Measurements from ENCODE around the gene VGLL1. TPM values are rescaled to one million over a fixed set of nuclear protein-coding genes. Genes with fewer than 3 reads are reported as not detected.

VGLL1 gene, protein sequence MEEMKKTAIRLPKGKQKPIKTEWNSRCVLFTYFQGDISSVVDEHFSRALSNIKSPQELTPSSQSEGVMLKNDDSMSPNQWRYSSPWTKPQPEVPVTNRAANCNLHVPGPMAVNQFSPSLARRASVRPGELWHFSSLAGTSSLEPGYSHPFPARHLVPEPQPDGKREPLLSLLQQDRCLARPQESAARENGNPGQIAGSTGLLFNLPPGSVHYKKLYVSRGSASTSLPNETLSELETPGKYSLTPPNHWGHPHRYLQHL
- total RNA-seq (2014; rRNA removed; shearing (Covaris generic); ENCODE audit: low replicate concordance): not detected in 2 replicates

- no peaks in the 10 kb centered on the region for H3K9me3 ChIP-seq (ENCODE audit: low read length)
- H3K4me1 ChIP-seq (ENCODE audit: low read length): no peaks in the 10 kb centered on the region
- H3K27me3 ChIP-seq (ENCODE audit: low read length): no peaks in the 10 kb centered on the region
- H2AFZ ChIP-seq (ENCODE audit: low read length): no peak within 1 kb of the TSS
- no peak within 1 kb of the TSS for H3K27ac ChIP-seq (ENCODE audit: low read length)
- no peak within 1 kb of the TSS for H3K4me3 ChIP-seq (ENCODE audit: low read length)
- H3K9ac ChIP-seq (ENCODE audit: low read length): no peak within 1 kb of the TSS
- no peaks in the 10 kb centered on the region for H4K20me1 ChIP-seq (ENCODE audit: insufficient read depth, low read depth, low read length)
- H3K9me2 ChIP-seq (replicated peaks; ENCODE audit: insufficient read depth, low read length): no peaks in the 10 kb centered on the region
- no peaks in the 10 kb centered on the region for H3K36me3 ChIP-seq (ENCODE audit: insufficient read depth, low read length)
- DNase-seq: no peak
- no peak within 1 kb of the TSS for H3K4me2 ChIP-seq (ENCODE audit: low read depth, low read length, poor library complexity, severe bottlenecking)
- H3K79me2 ChIP-seq (ENCODE audit: low read length): no peaks in the 10 kb centered on the region
These were observed at the start of gene VGLL1 for GRCh38 chrX:136531951-136532350. VGLL1 (plus strand) TSS chrX:136532215; CDS start chrX:136536021, 3,806 bp downstream.

DNA sequence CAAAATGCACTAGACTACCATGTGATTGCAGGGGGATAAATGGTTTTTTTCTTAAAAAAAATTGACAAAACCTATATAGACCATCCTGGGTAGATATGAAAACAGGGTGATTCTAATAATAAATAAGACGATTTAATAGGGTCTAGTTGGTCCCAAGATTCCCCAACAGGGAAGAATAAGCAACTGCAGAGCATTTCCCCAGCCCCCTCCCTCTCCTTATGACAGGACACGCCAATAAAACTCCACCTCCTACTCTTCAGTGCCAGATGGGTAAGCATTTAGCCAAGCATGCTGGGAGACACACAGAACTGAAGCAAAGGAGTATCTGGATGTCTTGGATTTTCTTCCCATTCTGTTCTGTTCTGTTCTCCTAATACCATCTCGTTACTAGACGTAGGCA, 44.4 kb upstream of the VGLL1 start, which contains the start of gene BRS3:
BRS3 (plus strand) TSS at position 301 of the 400 bp plus-strand sequence. CDS start 168 bp downstream, outside the sequence.
- Histone ChIP-seq H3K79me2 (ENCODE audit: low read length) (no peaks in the 10 kb centered on the region), H3K4me1 (ENCODE audit: low read length) (no peaks in the 10 kb centered on the region; the same call in 1 of the 2 replicates), H3K4me3 (ENCODE audit: low read length) (no peak within 1 kb of the TSS), H2AFZ (ENCODE audit: low read length) (no peak within 1 kb of the TSS), H3K27me3 (ENCODE audit: low read length) (0 out of 2 replicates have a peak, but pooled peaks cover 2% of the 10 kb centered on the region), H3K36me3 (ENCODE audit: insufficient read depth, low read length) (no peaks in the 10 kb centered on the region), H4K20me1 (ENCODE audit: insufficient read depth, low read depth, low read length) (no peaks in the 10 kb centered on the region), H3K27ac (ENCODE audit: low read length) (no peak within 1 kb of the TSS), H3K4me2 (ENCODE audit: low read depth, low read length, poor library complexity, severe bottlenecking) (no peak within 1 kb of the TSS), H3K9ac (ENCODE audit: low read length) (no peak within 1 kb of the TSS), H3K9me2 (replicated peaks; ENCODE audit: insufficient read depth, low read length) (no peaks in the 10 kb centered on the region), H3K9me3 (ENCODE audit: low read length) (no peaks in the 10 kb centered on the region)
- DNase-seq: peak; percentile 31

- no peaks in the 10 kb centered on the region for H4K20me1 ChIP-seq (ENCODE audit: insufficient read depth, low read depth, low read length)
- no peaks in the 10 kb centered on the region; the same call in 1 of the 2 replicates for H3K4me1 ChIP-seq (ENCODE audit: low read length)
- H3K4me2 ChIP-seq (ENCODE audit: low read depth, low read length, poor library complexity, severe bottlenecking): no peak overlapping the region
- H2AFZ ChIP-seq (ENCODE audit: low read length): no peak overlapping the region
- H3K9me2 ChIP-seq (replicated peaks; ENCODE audit: insufficient read depth, low read length): no peaks in the 10 kb centered on the region
- H3K79me2 ChIP-seq (ENCODE audit: low read length): no peaks in the 10 kb centered on the region
- H3K9ac ChIP-seq (ENCODE audit: low read length): no peak overlapping the region
- peak; percentile 38 for DNase-seq
- H3K27me3 ChIP-seq (ENCODE audit: low read length): 0 out of 2 replicates have a peak, but pooled peaks cover 2% of the 10 kb centered on the region
- no peak overlapping the region for H3K27ac ChIP-seq (ENCODE audit: low read length)
- H3K36me3 ChIP-seq (ENCODE audit: insufficient read depth, low read length): no peaks in the 10 kb centered on the region
- no peaks in the 10 kb centered on the region for H3K9me3 ChIP-seq (ENCODE audit: low read length)
- no peak overlapping the region for H3K4me3 ChIP-seq (ENCODE audit: low read length)
These were observed 43.3 kb upstream of the VGLL1 start for GRCh38 chrX:136488706-136489105.

GRCh38 chrX:136491832-136492231, 40.2 kb upstream of the VGLL1 start:
- Histone ChIP-seq H3K9me3 (ENCODE audit: low read length) (no peaks in the 10 kb centered on the region), H2AFZ (ENCODE audit: low read length) (no peak overlapping the region), H3K79me2 (ENCODE audit: low read length) (no peaks in the 10 kb centered on the region), H3K4me2 (ENCODE audit: low read depth, low read length, poor library complexity, severe bottlenecking) (no peak overlapping the region), H3K27ac (ENCODE audit: low read length) (no peak overlapping the region), H3K9ac (ENCODE audit: low read length) (no peak overlapping the region), H3K9me2 (replicated peaks; ENCODE audit: insufficient read depth, low read length) (no peaks in the 10 kb centered on the region), H3K36me3 (ENCODE audit: insufficient read depth, low read length) (no peaks in the 10 kb centered on the region), H3K27me3 (ENCODE audit: low read length) (0 out of 2 replicates have a peak, but pooled peaks cover 2% of the 10 kb centered on the region), H3K4me3 (ENCODE audit: low read length) (no peak overlapping the region), H3K4me1 (ENCODE audit: low read length) (peaks cover 14% of the 10 kb centered on the region), H4K20me1 (ENCODE audit: insufficient read depth, low read depth, low read length) (no peaks in the 10 kb centered on the region)
- no peak for DNase-seq

- Histone ChIP-seq H3K9ac (ENCODE audit: low read length) (no peak overlapping the region), H3K27me3 (ENCODE audit: low read length) (0 out of 2 replicates have a peak, but pooled peaks cover 2% of the 10 kb centered on the region), H3K4me3 (ENCODE audit: low read length) (no peak overlapping the region), H3K4me1 (ENCODE audit: low read length) (peaks cover 14% of the 10 kb centered on the region), H3K27ac (ENCODE audit: low read length) (no peak overlapping the region), H3K4me2 (ENCODE audit: low read depth, low read length, poor library complexity, severe bottlenecking) (no peak overlapping the region), H4K20me1 (ENCODE audit: insufficient read depth, low read depth, low read length) (no peaks in the 10 kb centered on the region), H3K9me2 (replicated peaks; ENCODE audit: insufficient read depth, low read length) (no peaks in the 10 kb centered on the region), H3K9me3 (ENCODE audit: low read length) (no peaks in the 10 kb centered on the region), H3K36me3 (ENCODE audit: insufficient read depth, low read length) (no peaks in the 10 kb centered on the region), H2AFZ (ENCODE audit: low read length) (no peak overlapping the region), H3K79me2 (ENCODE audit: low read length) (peaks cover 5% of the 10 kb centered on the region)
- DNase-seq: no peak
These were observed 39.0 kb upstream of the VGLL1 start for GRCh38 chrX:136493011-136493410.

GRCh38 chrX:136495043-136495442, 37.0 kb upstream of the VGLL1 start:
- peaks cover 21% of the 10 kb centered on the region for H3K4me1 ChIP-seq (ENCODE audit: low read length)
- H4K20me1 ChIP-seq (ENCODE audit: insufficient read depth, low read depth, low read length): no peaks in the 10 kb centered on the region
- peak; percentile 32 for DNase-seq
- 0 out of 2 replicates have a peak, but pooled peaks cover 2% of the 10 kb centered on the region for H3K27me3 ChIP-seq (ENCODE audit: low read length)
- no peaks in the 10 kb centered on the region for H3K9me2 ChIP-seq (replicated peaks; ENCODE audit: insufficient read depth, low read length)
- H3K79me2 ChIP-seq (ENCODE audit: low read length): peaks cover 26% of the 10 kb centered on the region
- no peak overlapping the region for H2AFZ ChIP-seq (ENCODE audit: low read length)
- no peak overlapping the region for H3K4me2 ChIP-seq (ENCODE audit: low read depth, low read length, poor library complexity, severe bottlenecking)
- no peaks in the 10 kb centered on the region for H3K9me3 ChIP-seq (ENCODE audit: low read length)
- H3K36me3 ChIP-seq (ENCODE audit: insufficient read depth, low read length): peaks cover 6% of the 10 kb centered on the region; the same call in 1 of the 2 replicates
- no peak overlapping the region for H3K4me3 ChIP-seq (ENCODE audit: low read length)
- H3K9ac ChIP-seq (ENCODE audit: low read length): no peak overlapping the region
- H3K27ac ChIP-seq (ENCODE audit: low read length): no peak overlapping the region

- Histone ChIP-seq H3K36me3 (ENCODE audit: insufficient read depth, low read length) (peaks cover 16% of the 10 kb centered on the region; the same call in 1 of the 2 replicates), H3K9me2 (replicated peaks; ENCODE audit: insufficient read depth, low read length) (no peaks in the 10 kb centered on the region), H2AFZ (ENCODE audit: low read length) (0 out of 2 replicates have a peak overlapping the region, but pooled peaks have one; percentile 28), H3K79me2 (ENCODE audit: low read length) (peaks cover 26% of the 10 kb centered on the region), H3K4me2 (ENCODE audit: low read depth, low read length, poor library complexity, severe bottlenecking) (peak overlapping the region; percentile 70), H3K4me1 (ENCODE audit: low read length) (peaks cover 21% of the 10 kb centered on the region), H3K27ac (ENCODE audit: low read length) (peak overlapping the region; percentile 68), H4K20me1 (ENCODE audit: insufficient read depth, low read depth, low read length) (no peaks in the 10 kb centered on the region), H3K4me3 (ENCODE audit: low read length) (peak overlapping the region; percentile 68), H3K27me3 (ENCODE audit: low read length) (0 out of 2 replicates have a peak, but pooled peaks cover 2% of the 10 kb centered on the region), H3K9ac (ENCODE audit: low read length) (peak overlapping the region; percentile 87), H3K9me3 (ENCODE audit: low read length) (no peaks in the 10 kb centered on the region)
- peak; percentile 35 for DNase-seq
These were observed 35.7 kb upstream of the VGLL1 start for GRCh38 chrX:136496186-136496763.
